ENCODE results near the gene CENPM. TPM values are rescaled to one million over a fixed set of nuclear protein-coding genes. Genes with fewer than 3 reads are reported as not detected.

CENPM gene
- total RNA-seq, 2 experiments from 2014 or later: 7.6 to 8.4 TPM

DNA sequence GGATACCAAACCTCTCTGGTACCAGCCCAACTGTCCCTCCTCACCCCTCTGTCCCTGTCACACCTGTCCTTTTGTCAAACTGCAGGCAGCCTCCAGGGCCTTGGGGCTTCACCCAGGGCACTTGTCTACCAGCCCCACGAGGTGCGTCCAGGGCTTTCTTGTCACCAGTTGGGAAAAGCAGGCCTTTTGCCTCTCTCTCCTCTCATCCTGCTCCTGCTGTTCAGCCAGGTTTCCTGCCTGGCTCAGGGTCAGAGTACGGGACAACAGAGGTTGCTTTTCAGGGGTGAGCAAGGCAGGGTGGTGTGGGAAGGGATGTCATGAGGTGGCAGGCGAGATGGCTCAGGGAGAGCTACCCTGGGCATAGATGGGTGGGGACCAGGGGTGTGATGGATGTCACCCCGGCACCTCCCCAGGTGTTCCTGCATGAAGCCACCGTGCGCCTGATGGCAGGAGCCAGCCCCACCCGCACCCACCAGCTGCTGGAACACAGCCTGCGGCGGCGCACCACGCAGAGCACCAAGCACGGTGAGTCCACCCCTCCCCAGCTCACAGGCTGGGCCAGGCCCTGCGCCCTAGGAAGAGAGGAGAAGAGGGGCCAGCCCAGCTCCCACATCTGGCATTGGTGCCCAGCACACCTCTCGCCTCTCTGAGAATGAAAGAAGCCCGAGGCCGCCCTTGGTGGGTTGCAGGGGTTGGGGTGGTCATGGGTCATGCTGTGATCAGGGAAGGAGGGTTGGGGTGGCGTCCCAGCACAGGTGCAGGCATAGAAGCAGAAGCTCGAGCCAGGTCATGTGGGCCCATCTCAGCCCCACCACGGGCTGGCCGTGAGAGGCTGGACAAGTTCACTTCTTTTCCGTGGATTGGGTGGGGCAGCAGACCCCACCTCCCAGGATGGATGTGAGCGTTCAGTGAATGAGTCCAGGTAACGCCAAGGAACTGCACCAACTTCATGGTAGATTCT is 42.2 kb downstream of the CENPM start:
- Histone ChIP-seq H3K9me3 (ENCODE audit: control insufficient read depth in 1 of 2, insufficient read depth in 1 of 2, low read length in 2 of 2) (peaks cover 0 to 4% of the 10 kb centered on the region in 2 experiments), H3K27me3 (ENCODE audit: control insufficient read depth in 1 of 2, insufficient read depth in 2 of 2, low read length in 2 of 2) (peaks cover 0 to 8% of the 10 kb centered on the region in 2 experiments), H3K4me1 (ENCODE audit: insufficient read depth, low read length) (peaks cover 26% of the 10 kb centered on the region), H3K27ac (ENCODE audit: low read depth in 1 of 2, low read length in 2 of 2) (no peak overlapping the region), H3K4me3 (ENCODE audit: low read length) (no peak overlapping the region), H3K36me3 (ENCODE audit: insufficient read depth, low read length) (peaks cover 35% of the 10 kb centered on the region)
- Mint-ChIP-seq H3K9me3 (no peaks in the 10 kb centered on the region), H3K4me1 (ENCODE audit: low read depth) (peaks cover 14% of the 10 kb centered on the region), H3K4me3 (no peak overlapping the region), H3K36me3 (ENCODE audit: low read depth) (peaks cover 25% of the 10 kb centered on the region), H3K27ac (no peak overlapping the region), H3K27me3 (peaks cover 12% of the 10 kb centered on the region)
- ChIA-PET POLR2A (no interaction called here), CTCF (no interaction called here)
- ATAC-seq (ENCODE audit: poor library complexity) (no peak), DNase-seq (no peak)
- TF ChIP-seq, protein P1, sequence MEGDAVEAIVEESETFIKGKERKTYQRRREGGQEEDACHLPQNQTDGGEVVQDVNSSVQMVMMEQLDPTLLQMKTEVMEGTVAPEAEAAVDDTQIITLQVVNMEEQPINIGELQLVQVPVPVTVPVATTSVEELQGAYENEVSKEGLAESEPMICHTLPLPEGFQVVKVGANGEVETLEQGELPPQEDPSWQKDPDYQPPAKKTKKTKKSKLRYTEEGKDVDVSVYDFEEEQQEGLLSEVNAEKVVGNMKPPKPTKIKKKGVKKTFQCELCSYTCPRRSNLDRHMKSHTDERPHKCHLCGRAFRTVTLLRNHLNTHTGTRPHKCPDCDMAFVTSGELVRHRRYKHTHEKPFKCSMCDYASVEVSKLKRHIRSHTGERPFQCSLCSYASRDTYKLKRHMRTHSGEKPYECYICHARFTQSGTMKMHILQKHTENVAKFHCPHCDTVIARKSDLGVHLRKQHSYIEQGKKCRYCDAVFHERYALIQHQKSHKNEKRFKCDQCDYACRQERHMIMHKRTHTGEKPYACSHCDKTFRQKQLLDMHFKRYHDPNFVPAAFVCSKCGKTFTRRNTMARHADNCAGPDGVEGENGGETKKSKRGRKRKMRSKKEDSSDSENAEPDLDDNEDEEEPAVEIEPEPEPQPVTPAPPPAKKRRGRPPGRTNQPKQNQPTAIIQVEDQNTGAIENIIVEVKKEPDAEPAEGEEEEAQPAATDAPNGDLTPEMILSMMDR (IDR thresholded peaks at IDR 0.05): no peak
- intact Hi-C loops (cut with DNase I, micrococcal nuclease): no loop called here

DNA sequence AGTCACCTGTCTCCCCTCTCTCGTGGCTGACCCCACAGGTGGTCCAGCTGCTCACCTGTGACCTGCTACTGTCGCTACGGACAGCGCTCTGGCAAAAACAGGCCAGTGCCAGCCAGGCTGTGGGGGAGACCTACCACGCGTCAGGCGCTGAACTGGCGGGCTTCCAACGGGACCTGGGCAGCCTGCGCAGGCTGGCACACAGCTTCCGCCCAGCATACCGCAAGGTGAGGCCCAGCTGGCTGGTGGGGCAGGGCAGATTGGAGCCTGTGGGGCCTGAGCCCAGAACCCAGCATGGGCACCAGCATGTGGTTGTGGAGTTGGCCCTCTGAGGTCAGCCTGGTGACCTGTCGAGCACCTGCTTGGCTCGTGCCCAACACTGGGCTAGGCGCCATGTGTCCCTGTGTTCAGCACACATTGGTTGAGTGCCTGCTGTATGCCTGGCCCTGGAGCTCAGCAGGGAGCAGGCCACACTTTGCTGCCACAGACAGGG is 44.0 kb downstream of the CENPM start:
- H3K36me3 Mint-ChIP-seq (ENCODE audit: low read depth): peaks cover 43% of the 10 kb centered on the region
- peaks cover 8% of the 10 kb centered on the region for H3K4me1 ChIP-seq (ENCODE audit: insufficient read depth, low read length)
- H3K9me3 Mint-ChIP-seq: no peaks in the 10 kb centered on the region
- no peaks in the 10 kb centered on the region for H3K9me3 ChIP-seq (ENCODE audit: control insufficient read depth in 1 of 2, insufficient read depth in 1 of 2, low read length in 2 of 2)
- H3K4me3 Mint-ChIP-seq: no peak overlapping the region
- ChIA-PET POLR2A (no interaction called here), CTCF (no interaction called here)
- H3K27ac ChIP-seq (ENCODE audit: low read depth in 1 of 2, low read length in 2 of 2): no peak overlapping the region
- no peaks in the 10 kb centered on the region for H3K4me1 Mint-ChIP-seq (ENCODE audit: low read depth)
- peaks cover 50% of the 10 kb centered on the region for H3K36me3 ChIP-seq (ENCODE audit: insufficient read depth, low read length)
- no peaks in the 10 kb centered on the region for H3K27me3 ChIP-seq (ENCODE audit: control insufficient read depth in 1 of 2, insufficient read depth in 2 of 2, low read length in 2 of 2)
- intact Hi-C loops (cut with DNase I, micrococcal nuclease): no loop called here
- H3K27ac Mint-ChIP-seq: no peak overlapping the region
- DNase-seq (no peak), ATAC-seq (ENCODE audit: poor library complexity) (no peak)
- TF ChIP-seq, protein P1 (IDR thresholded peaks at IDR 0.05): no peak
- H3K4me3 ChIP-seq (ENCODE audit: low read length): no peak overlapping the region
- H3K27me3 Mint-ChIP-seq: no peaks in the 10 kb centered on the region

DNA sequence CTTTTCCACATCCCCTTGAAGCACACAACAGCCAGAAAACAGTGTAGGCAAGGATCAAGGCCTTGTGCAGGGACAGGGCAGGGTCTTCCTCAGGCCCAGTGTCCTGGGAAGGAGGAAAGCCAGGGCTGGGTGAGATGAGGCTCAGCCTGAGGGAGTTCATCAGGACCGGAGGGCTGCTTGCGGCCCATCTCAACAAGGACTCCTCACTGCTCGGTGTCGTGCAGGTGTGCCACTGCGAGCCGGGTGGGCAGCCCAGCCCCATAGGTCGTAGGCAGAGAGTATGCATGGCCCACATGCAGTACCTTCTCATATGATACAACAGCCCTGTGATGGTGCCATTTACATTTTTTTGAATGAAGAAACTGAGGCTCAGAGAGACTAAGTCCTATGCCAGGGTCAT is 44.9 kb downstream of the CENPM start:
- H3K4me1 Mint-ChIP-seq (ENCODE audit: low read depth): no peaks in the 10 kb centered on the region
- peaks cover 59% of the 10 kb centered on the region for H3K36me3 ChIP-seq (ENCODE audit: insufficient read depth, low read length)
- H3K9me3 Mint-ChIP-seq: no peaks in the 10 kb centered on the region
- H3K4me3 ChIP-seq (ENCODE audit: low read length): no peak overlapping the region
- peaks cover 52% of the 10 kb centered on the region for H3K36me3 Mint-ChIP-seq (ENCODE audit: low read depth)
- no peak for DNase-seq
- no peaks in the 10 kb centered on the region for H3K9me3 ChIP-seq (ENCODE audit: control insufficient read depth in 1 of 2, insufficient read depth in 1 of 2, low read length in 2 of 2)
- no peaks in the 10 kb centered on the region for H3K27me3 Mint-ChIP-seq
- no peak overlapping the region for H3K4me3 Mint-ChIP-seq
- H3K27ac ChIP-seq (ENCODE audit: low read depth in 1 of 2, low read length in 2 of 2): no peak overlapping the region
- intact Hi-C loops (cut with DNase I, micrococcal nuclease): no loop called here
- H3K27me3 ChIP-seq (ENCODE audit: control insufficient read depth in 1 of 2, insufficient read depth in 2 of 2, low read length in 2 of 2): no peaks in the 10 kb centered on the region
- TF ChIP-seq, protein P1 (IDR thresholded peaks at IDR 0.05): no peak
- no peak overlapping the region for H3K27ac Mint-ChIP-seq
- POLR2A ChIA-PET: no interaction called here
- no peak for ATAC-seq (ENCODE audit: poor library complexity)
- H3K4me1 ChIP-seq (ENCODE audit: insufficient read depth, low read length): peaks cover 2% of the 10 kb centered on the region
- CTCF ChIA-PET: no interaction called here

All from CD4-positive, alpha-beta T cell (primary cell).